Upper lobe of left lung (tissue), 6 donors: Measurements from ENCODE around the gene DARS1. TPM values are rescaled to one million over a fixed set of nuclear protein-coding genes. Genes with fewer than 3 reads are reported as not detected.

Experiments used
- ATAC-seq, 2 donors: fragments of 200-7000 bp; cut with Tn5 transposase; one replicate each; pipeline ENCODE4 v1.9.1; 2022; ENCODE audit warnings: mild to moderate bottlenecking in 2 of 2, moderate library complexity in 2 of 2; ENCODE audit not compliant: low FRiP score in 2 of 2
- DNase-seq, 2 donors: peaks; one replicate each; pipeline ENCODE4 v3.0.0-alpha.2; 2019 to 2020
- H3K27ac ChIP-seq, 4 donors: fragments of 200-600 bp; sonication (generic); one replicate each; pipeline ENCODE4 v1.5.1; 2016 to 2019
- H3K27me3 ChIP-seq, 4 donors: fragments of 200-600 bp; sonication (generic); one replicate each; pipeline ENCODE4 v1.5.1; 2017 to 2019
- H3K36me3 ChIP-seq, 4 donors: fragments of 200-600 bp; sonication (generic); one replicate each; pipeline ENCODE4 v1.5.1; 2016 to 2019
- H3K4me1 ChIP-seq, 4 donors: fragments of 200-600 bp; sonication (generic); one replicate each; pipeline ENCODE4 v1.5.1; 2018 to 2019
- H3K4me3 ChIP-seq, 4 donors: fragments of 200-600 bp; sonication (generic); one replicate each; pipeline ENCODE4 v1.5.1; 2017 to 2019; ENCODE audit warnings: mild to moderate bottlenecking in 2 of 4, moderate library complexity in 1 of 4
- H3K9me3 ChIP-seq, 4 donors: fragments of 200-600 bp; sonication (generic); one replicate each; pipeline ENCODE4 v1.5.1; 2018 to 2019
- CTCF ChIP-seq, 6 experiments: fragments of 450-650 bp in 4 of 6; fragments of 200-600 bp in 2 of 6; sonication (generic) in 2 of 6; IDR thresholded peaks; one replicate each; pipeline ENCODE4 v1.5.1; 2016 to 2019; ENCODE audit warnings: antibody characterized with exemption in 6 of 6
- EP300 ChIP-seq, 4 donors: sonication (generic); formaldehyde crosslinking; IDR thresholded peaks; one replicate each; pipeline ENCODE4 v1.5.1; 2017; ENCODE audit warnings: antibody characterized with exemption in 4 of 4, control low read depth in 2 of 4
- POLR2A ChIP-seq, 4 donors: fragments of 450-650 bp; IDR thresholded peaks; one replicate each; pipeline ENCODE4 v1.5.1; 2016 to 2017; ENCODE audit warnings: antibody characterized with exemption in 4 of 4, mild to moderate bottlenecking in 2 of 4
- POLR2AphosphoS5 ChIP-seq, 2 donors: sonication (generic); formaldehyde crosslinking; IDR thresholded peaks; one replicate each; pipeline ENCODE4 v1.5.1; 2017; ENCODE audit warnings: antibody characterized with exemption in 2 of 2
- WGBS, 2 donors: methylation state at CpG; one replicate each; pipeline ENCODE4 v1.1.5; 2017 to 2018; 5-methylcytosine and 5-hydroxymethylcytosine counted together
- total RNA-seq, 6 donors: library from RNA; depleted of rRNA in 4 of 6; stranded (reverse); fragments of >200 nt in 4 of 6; gene quantifications; one replicate each; pipeline versions ENCODE4 v1.1.0 to v1.2.1, GENCODE V29; 2016 to 2021
- donor health status: DM: no; HTN: no; CAD: no; lungs with moderate emphysema.
- donor health status: DM: no; HTN: yes; CAD: no; lungs with severe emphysema.

Gene DARS1
- total RNA-seq, 6 donors from 2014 or later: 38.5 to 68.1 (median 51.9) TPM

- Histone ChIP-seq H3K36me3 (no peaks in the 10 kb centered on the region), H3K9me3 (no peaks in the 10 kb centered on the region), H3K27me3 (no peaks in the 10 kb centered on the region), H3K4me3 (no peak overlapping the region), H3K4me1 (peaks cover 12 to 16% (median 13%) of the 10 kb centered on the region in 4 donors), H3K27ac (peak overlapping the region in 2 of 4 donors; percentile 12 to 32)
- ATAC-seq (peak in 1 of 2 donors; percentile 46), DNase-seq (no peak)
- TF ChIP-seq CTCF (IDR thresholded peaks at IDR 0.05) (no peak), POLR2AphosphoS5 (IDR thresholded peaks at IDR 0.05) (no peak), EP300 (IDR thresholded peaks at IDR 0.05) (no peak), POLR2A (IDR thresholded peaks at IDR 0.05) (no peak)
- WGBS, 2 donors: 20 to 33% methylated on average over 4 of the region's 4 CpGs
Measured at GRCh38 chr2:136013955-136014354, 28.5 kb upstream of the DARS1 start.

DNA sequence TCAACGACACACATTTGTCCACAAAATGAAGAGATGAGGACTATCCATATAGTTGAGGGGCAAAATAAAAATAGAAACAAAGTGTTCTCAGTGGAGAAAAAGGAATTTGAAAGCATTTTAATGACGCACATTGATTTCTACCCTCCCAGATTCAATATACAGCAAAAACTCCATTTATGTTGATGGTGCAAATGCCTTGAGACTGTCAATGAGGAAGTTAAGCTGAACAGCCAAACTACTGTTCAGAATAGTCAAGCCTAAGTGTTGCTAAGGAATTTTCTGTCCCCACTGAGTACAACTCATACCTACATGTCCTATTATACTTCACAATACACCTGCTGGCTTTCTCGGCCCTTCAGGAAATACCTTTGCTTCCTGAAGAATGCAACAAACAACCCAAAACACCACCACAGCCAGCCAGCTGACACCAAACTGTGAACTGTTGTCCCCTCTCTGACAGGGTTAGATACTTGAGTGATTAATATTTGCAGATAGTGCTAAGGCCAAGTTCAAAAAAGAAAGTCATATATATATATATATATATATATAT, 27.8 kb upstream of the DARS1 start:
- Histone ChIP-seq H3K36me3 (no peaks in the 10 kb centered on the region), H3K27me3 (no peaks in the 10 kb centered on the region), H3K4me1 (peaks cover 11 to 14% (median 12%) of the 10 kb centered on the region in 4 donors), H3K4me3 (no peak overlapping the region), H3K9me3 (no peaks in the 10 kb centered on the region), H3K27ac (no peak overlapping the region)
- WGBS, 2 donors: 71 to 80% methylated on average over 3 of the region's 3 CpGs
- DNase-seq (no peak), ATAC-seq (no peak)
- no peak for TF ChIP-seq CTCF (IDR thresholded peaks at IDR 0.05)
- TF ChIP-seq POLR2AphosphoS5 (IDR thresholded peaks at IDR 0.05): no peak
- TF ChIP-seq POLR2A (IDR thresholded peaks at IDR 0.05): no peak
- TF ChIP-seq EP300 (IDR thresholded peaks at IDR 0.05): no peak

DNA sequence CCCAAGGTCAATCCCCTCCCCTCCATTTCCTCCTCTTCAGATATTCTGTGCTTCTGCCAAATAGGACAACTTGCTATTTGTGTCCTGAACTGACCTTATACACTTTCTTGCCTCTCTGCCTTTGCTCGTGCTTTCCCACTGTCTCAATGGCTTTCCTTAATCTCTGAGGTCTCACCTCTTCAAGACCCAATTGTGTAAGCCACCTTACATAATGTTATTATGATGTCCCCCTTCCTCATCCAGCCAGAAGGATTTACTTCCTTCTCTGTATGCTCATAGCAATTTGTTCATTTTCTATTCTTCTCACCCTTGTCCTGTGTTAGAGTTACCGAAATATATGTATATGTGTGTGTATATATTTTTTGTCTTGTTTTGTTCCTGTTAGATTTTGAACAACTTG, 26.9 kb upstream of the DARS1 start:
- Histone ChIP-seq H3K4me3 (no peak overlapping the region), H3K4me1 (peaks cover 11 to 14% (median 12%) of the 10 kb centered on the region in 4 donors), H3K27ac (peak overlapping the region in 1 of 4 donors; percentile 31), H3K27me3 (no peaks in the 10 kb centered on the region), H3K9me3 (no peaks in the 10 kb centered on the region), H3K36me3 (no peaks in the 10 kb centered on the region)
- 35 to 58% methylated on average over 2 of the region's 2 CpGs for WGBS, 2 donors
- TF ChIP-seq POLR2AphosphoS5 (IDR thresholded peaks at IDR 0.05) (no peak), EP300 (IDR thresholded peaks at IDR 0.05) (no peak), POLR2A (IDR thresholded peaks at IDR 0.05) (no peak), CTCF (IDR thresholded peaks at IDR 0.05) (no peak)
- no peak for ATAC-seq
- no peak for DNase-seq

- H3K4me3 ChIP-seq: no peak overlapping the region
- H3K4me1 ChIP-seq: peaks cover 11 to 14% (median 12%) of the 10 kb centered on the region in 4 donors
- TF ChIP-seq CTCF (IDR thresholded peaks at IDR 0.05) (no peak), EP300 (IDR thresholded peaks at IDR 0.05) (no peak), POLR2A (IDR thresholded peaks at IDR 0.05) (no peak), POLR2AphosphoS5 (IDR thresholded peaks at IDR 0.05) (no peak)
- no peaks in the 10 kb centered on the region for H3K27me3 ChIP-seq
- no peaks in the 10 kb centered on the region for H3K36me3 ChIP-seq
- H3K9me3 ChIP-seq: no peaks in the 10 kb centered on the region
- WGBS, 2 donors: 95% methylated on average over 2 of the region's 2 CpGs
- DNase-seq: no peak
- H3K27ac ChIP-seq: no peak overlapping the region
- no peak for ATAC-seq
Measured at GRCh38 chr2:136010126-136010525, 24.7 kb upstream of the DARS1 start.
